WTC11 (cell line): ENCODE measurements around the gene DIRAS2. TPM values are rescaled to one million over a fixed set of nuclear protein-coding genes. Genes with fewer than 3 reads are reported as not detected.

Experiments used
- ATAC-seq: fragments of 200-7000 bp; cut with Tn5 transposase; 2 replicates; pipeline ENCODE4 v1.10.0; 2021; ENCODE audit warnings: mild to moderate bottlenecking, moderate library complexity
- CTCF ChIA-PET: fragments of 300-600 bp; sonication (Branson Sonifier 250); formaldehyde crosslinking; loops from one replicate; lab custom pipeline; 2021; ENCODE audit warnings: antibody characterized with exemption; lab: Charles Lee
- POLR2A ChIA-PET: fragments of 350-600 bp; sonication (Branson Sonifier 250); formaldehyde crosslinking; loops from one replicate; lab custom pipeline; 2021; ENCODE audit warnings: antibody characterized with exemption; lab: Charles Lee
- DNase-seq: peaks from one replicate; pipeline ENCODE4 v3.0.0; 2021; ENCODE audit warnings: low spot score
- H3K27ac Mint-ChIP-seq: 2 replicates; pipeline ENCODE4 v1.8.0; 2021; ENCODE audit warnings: mixed read lengths
- H3K27me3 Mint-ChIP-seq: 2 replicates; pipeline ENCODE4 v1.8.0; 2021; ENCODE audit warnings: low read depth, mild to moderate bottlenecking, moderate library complexity, mixed read lengths
- H3K36me3 Mint-ChIP-seq: 2 replicates; pipeline ENCODE4 v1.8.0; 2021; ENCODE audit warnings: mixed read lengths
- H3K4me1 Mint-ChIP-seq: 2 replicates; pipeline ENCODE4 v1.8.0; 2022; ENCODE audit warnings: mixed read lengths
- H3K4me3 Mint-ChIP-seq: 2 replicates; pipeline ENCODE4 v1.8.0; 2021; ENCODE audit warnings: mild to moderate bottlenecking, moderate library complexity, mixed read lengths
- H3K9me3 Mint-ChIP-seq: 2 replicates; pipeline ENCODE4 v1.8.0; 2021; ENCODE audit warnings: mixed read lengths
- ATF3 ChIP-seq: sonication (generic); formaldehyde crosslinking; conservative IDR thresholded peaks from 2 replicates; pipeline ENCODE4 v1.8.1; 2022; ENCODE audit warnings: mild to moderate bottlenecking, missing genetic modification reagents
- EMX1 ChIP-seq: fragments of 250-450 bp; sonication (Bioruptor Pico); IDR thresholded peaks from 2 replicates; pipeline ENCODE4 v1.8.0; 2021; ENCODE audit warnings: mild to moderate bottlenecking
- ETV6 ChIP-seq: sonication (generic); formaldehyde crosslinking; IDR thresholded peaks from 2 replicates; pipeline ENCODE4 v1.8.1; 2022; ENCODE audit warnings: mild to moderate bottlenecking, missing genetic modification reagents
- FOXJ3 ChIP-seq: sonication (generic); formaldehyde crosslinking; IDR thresholded peaks from 2 replicates; pipeline ENCODE4 v1.9.0; 2021; ENCODE audit warnings: missing genetic modification reagents, mild to moderate bottlenecking, borderline replicate concordance
- FOXK1 ChIP-seq: sonication (generic); formaldehyde crosslinking; IDR thresholded peaks from 2 replicates; pipeline ENCODE4 v1.8.0; 2022; ENCODE audit warnings: mild to moderate bottlenecking, moderate library complexity, missing genetic modification reagents
- FOXP1 ChIP-seq: sonication (generic); formaldehyde crosslinking; IDR thresholded peaks from 2 replicates; pipeline ENCODE4 v1.8.0; 2022; ENCODE audit warnings: missing genetic modification reagents, mild to moderate bottlenecking, moderate library complexity, borderline replicate concordance
- GRHL2 ChIP-seq: fragments of 250-450 bp; sonication (Bioruptor Pico); IDR thresholded peaks from 2 replicates; pipeline ENCODE4 v1.8.0; 2022; ENCODE audit warnings: mild to moderate bottlenecking, moderate library complexity; ENCODE audit not compliant: insufficient replicate concordance, severe bottlenecking
- HMGA2 ChIP-seq: fragments of 250-450 bp; sonication (Bioruptor Pico); IDR thresholded peaks from 2 replicates; pipeline ENCODE4 v1.4.0; 2021; ENCODE audit warnings: mild to moderate bottlenecking, moderate library complexity
- HMGXB4 ChIP-seq: sonication (generic); formaldehyde crosslinking; IDR thresholded peaks from 2 replicates; pipeline ENCODE4 v1.8.1; 2023; ENCODE audit warnings: mild to moderate bottlenecking, moderate library complexity, missing genetic modification reagents
- IRF2 ChIP-seq: sonication (generic); formaldehyde crosslinking; IDR thresholded peaks from 2 replicates; pipeline ENCODE4 v1.8.0; 2022; ENCODE audit warnings: low read depth, missing genetic modification reagents, borderline replicate concordance
- MAX ChIP-seq: sonication (generic); formaldehyde crosslinking; IDR thresholded peaks from 2 replicates; pipeline ENCODE4 v1.8.0; 2022; ENCODE audit warnings: mild to moderate bottlenecking, missing genetic modification reagents
- MYBL2 ChIP-seq: sonication (generic); formaldehyde crosslinking; IDR thresholded peaks from 2 replicates; pipeline ENCODE4 v1.8.1; 2023; ENCODE audit warnings: mild to moderate bottlenecking, moderate library complexity, missing genetic modification reagents
- NFYB ChIP-seq: sonication (generic); formaldehyde crosslinking; conservative IDR thresholded peaks from 2 replicates; pipeline ENCODE4 v1.8.0; 2022; ENCODE audit warnings: low read depth, missing genetic modification reagents
- NR3C1 ChIP-seq: sonication (generic); formaldehyde crosslinking; conservative IDR thresholded peaks from 2 replicates; pipeline ENCODE4 v1.8.1; 2023; ENCODE audit warnings: low read depth, mild to moderate bottlenecking, missing genetic modification reagents
- SP1 ChIP-seq: sonication (generic); formaldehyde crosslinking; conservative IDR thresholded peaks from 2 replicates; pipeline ENCODE4 v1.8.1; 2022; ENCODE audit warnings: missing genetic modification reagents
- TEAD1 ChIP-seq: sonication (generic); formaldehyde crosslinking; IDR thresholded peaks from 2 replicates; pipeline ENCODE4 v1.8.0; 2022; ENCODE audit warnings: mild to moderate bottlenecking, missing genetic modification reagents
- ZBTB21 ChIP-seq: sonication (generic); formaldehyde crosslinking; IDR thresholded peaks from 2 replicates; pipeline ENCODE4 v1.8.1; 2023; ENCODE audit warnings: mild to moderate bottlenecking, missing genetic modification reagents, borderline replicate concordance
- ZNF121 ChIP-seq: sonication (generic); formaldehyde crosslinking; IDR thresholded peaks from 2 replicates; pipeline ENCODE4 v1.8.0; 2023; ENCODE audit warnings: missing genetic modification reagents
- ZNF263 ChIP-seq: sonication (generic); formaldehyde crosslinking; IDR thresholded peaks from 2 replicates; pipeline ENCODE4 v1.8.1; 2022; ENCODE audit warnings: low read depth, mild to moderate bottlenecking, moderate library complexity, missing genetic modification reagents
- ZNF317 ChIP-seq: sonication (generic); formaldehyde crosslinking; IDR thresholded peaks from 2 replicates; pipeline ENCODE4 v1.8.1; 2023; ENCODE audit warnings: low read depth, mild to moderate bottlenecking, moderate library complexity, missing genetic modification reagents, borderline replicate concordance
- ZNF396 ChIP-seq: fragments of 250-450 bp; sonication (Bioruptor Pico); IDR thresholded peaks from 2 replicates; pipeline ENCODE4 v1.8.0; 2021; ENCODE audit warnings: mild to moderate bottlenecking, moderate library complexity, borderline replicate concordance
- ZNF423 ChIP-seq: fragments of 250-450 bp; sonication (Bioruptor Pico); IDR thresholded peaks from 2 replicates; pipeline ENCODE4 v2.1.2; 2022; ENCODE audit warnings: mild to moderate bottlenecking, moderate library complexity
- ZNF671 ChIP-seq: fragments of 250-450 bp; sonication (Bioruptor Pico); IDR thresholded peaks from 2 replicates; pipeline ENCODE4 v1.8.0; 2021; ENCODE audit warnings: mild to moderate bottlenecking
- total RNA-seq: library from RNA; stranded (reverse); gene quantifications from 3 replicates; pipeline ENCODE4 v1.2.3, GENCODE V29; 2021
- TF ChIP-seq, protein P1 (sequence below): sonication (generic); formaldehyde crosslinking; IDR thresholded peaks from 2 replicates; pipeline ENCODE4 v1.8.1; 2023; ENCODE audit warnings: mild to moderate bottlenecking, missing genetic modification reagents
- TF ChIP-seq, protein P2 (sequence below): fragments of 250-450 bp; sonication (Bioruptor Pico); IDR thresholded peaks from 2 replicates; pipeline ENCODE4 v2.1.2; 2022; ENCODE audit warnings: mild to moderate bottlenecking, moderate library complexity
- TF ChIP-seq, protein P3 (sequence below): sonication (generic); formaldehyde crosslinking; IDR thresholded peaks from 2 replicates; pipeline ENCODE4 v1.8.0; 2022; ENCODE audit warnings: missing genetic modification reagents
- TF ChIP-seq, protein P4 (sequence below): sonication (generic); formaldehyde crosslinking; IDR thresholded peaks from 2 replicates; pipeline ENCODE4 v1.8.0; 2022; ENCODE audit warnings: mild to moderate bottlenecking, missing genetic modification reagents

DIRAS2 gene
- total RNA-seq, 1 experiment from 2014 or later: 0.35 TPM

GRCh38 chr9:90579181-90579580 lies 63.4 kb downstream of the DIRAS2 start:
- TF ChIP-seq ATF3 (CRISPR knock-in tag): no peak
- no peak for TF ChIP-seq ETV6 (CRISPR knock-in tag)
- no peak for TF ChIP-seq ZBTB21
- TF ChIP-seq TEAD1 (CRISPR knock-in tag): no peak
- TF ChIP-seq HMGXB4: no peak
- no peak for TF ChIP-seq ZNF671 (CRISPR knock-in tag)
- no peak for TF ChIP-seq FOXP1 (CRISPR knock-in tag)
- TF ChIP-seq MYBL2 (CRISPR knock-in tag): no peak
- no peak for TF ChIP-seq FOXJ3
- no peak for TF ChIP-seq NFYB (CRISPR knock-in tag)
- no peak for TF ChIP-seq FOXK1 (CRISPR knock-in tag)
- TF ChIP-seq, protein P1, sequence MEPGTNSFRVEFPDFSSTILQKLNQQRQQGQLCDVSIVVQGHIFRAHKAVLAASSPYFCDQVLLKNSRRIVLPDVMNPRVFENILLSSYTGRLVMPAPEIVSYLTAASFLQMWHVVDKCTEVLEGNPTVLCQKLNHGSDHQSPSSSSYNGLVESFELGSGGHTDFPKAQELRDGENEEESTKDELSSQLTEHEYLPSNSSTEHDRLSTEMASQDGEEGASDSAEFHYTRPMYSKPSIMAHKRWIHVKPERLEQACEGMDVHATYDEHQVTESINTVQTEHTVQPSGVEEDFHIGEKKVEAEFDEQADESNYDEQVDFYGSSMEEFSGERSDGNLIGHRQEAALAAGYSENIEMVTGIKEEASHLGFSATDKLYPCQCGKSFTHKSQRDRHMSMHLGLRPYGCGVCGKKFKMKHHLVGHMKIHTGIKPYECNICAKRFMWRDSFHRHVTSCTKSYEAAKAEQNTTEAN: no peak
- TF ChIP-seq SP1 (CRISPR knock-in tag): no peak
- TF ChIP-seq, protein P2, sequence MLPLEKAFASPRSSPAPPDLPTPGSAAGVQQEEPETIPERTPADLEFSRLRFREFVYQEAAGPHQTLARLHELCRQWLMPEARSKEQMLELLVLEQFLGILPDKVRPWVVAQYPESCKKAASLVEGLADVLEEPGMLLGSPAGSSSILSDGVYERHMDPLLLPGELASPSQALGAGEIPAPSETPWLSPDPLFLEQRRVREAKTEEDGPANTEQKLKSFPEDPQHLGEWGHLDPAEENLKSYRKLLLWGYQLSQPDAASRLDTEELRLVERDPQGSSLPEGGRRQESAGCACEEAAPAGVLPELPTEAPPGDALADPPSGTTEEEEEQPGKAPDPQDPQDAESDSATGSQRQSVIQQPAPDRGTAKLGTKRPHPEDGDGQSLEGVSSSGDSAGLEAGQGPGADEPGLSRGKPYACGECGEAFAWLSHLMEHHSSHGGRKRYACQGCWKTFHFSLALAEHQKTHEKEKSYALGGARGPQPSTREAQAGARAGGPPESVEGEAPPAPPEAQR (CRISPR knock-in tag): no peak
- Mint-ChIP-seq H3K4me1 (peaks cover 10% of the 10 kb centered on the region), H3K27ac (no peak overlapping the region), H3K27me3 (no peaks in the 10 kb centered on the region), H3K36me3 (no peaks in the 10 kb centered on the region), H3K4me3 (no peak overlapping the region), H3K9me3 (peaks cover 1% of the 10 kb centered on the region; the same call in 1 of the 2 replicates)
- ChIA-PET POLR2A (interaction anchor here (0.5 kb wide), 1 partner anchor 280 kb away, joined by 4 read pairs; no protein-coding TSS in a partner anchor), CTCF (no interaction called here)
- no peak for ATAC-seq
- DNase-seq: no peak

DNA sequence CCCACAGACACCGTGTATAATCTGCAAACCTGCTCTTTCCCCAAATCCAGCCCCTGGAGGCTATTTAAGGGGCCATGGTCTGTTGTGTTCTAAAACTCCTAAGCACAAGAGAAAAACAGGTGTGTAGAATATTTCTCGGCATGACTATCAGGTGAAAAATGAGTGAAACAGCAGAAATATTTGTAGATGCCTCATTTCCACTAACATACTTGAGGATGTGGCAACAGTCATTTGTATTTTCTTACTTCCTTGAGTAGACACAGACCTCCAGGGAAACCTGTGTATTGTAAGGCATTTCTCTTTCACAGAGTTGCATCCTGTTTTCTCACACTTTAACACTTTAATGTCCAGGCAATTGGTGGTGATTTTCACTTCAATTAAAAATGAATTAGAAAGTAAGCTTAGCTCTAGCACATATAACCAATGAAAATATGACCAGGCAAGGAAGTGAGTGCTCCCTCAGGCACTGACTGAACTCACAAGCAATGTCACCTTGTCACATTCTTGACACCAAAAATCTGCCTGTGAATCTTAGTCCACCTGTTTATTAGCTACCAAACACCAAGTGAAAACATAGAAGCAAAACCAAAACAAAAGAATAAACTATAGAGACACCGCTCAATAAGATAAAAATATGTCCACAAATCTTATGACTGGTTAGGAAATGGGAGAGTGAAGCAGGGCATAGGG lies 64.4 kb downstream of the DIRAS2 start:
- Mint-ChIP-seq H3K4me1 (peaks cover 10% of the 10 kb centered on the region), H3K9me3 (no peaks in the 10 kb centered on the region)
- no peak for DNase-seq
- no peak for TF ChIP-seq ZNF396 (CRISPR knock-in tag)
- TF ChIP-seq HMGA2 (CRISPR knock-in tag): no peak
- TF ChIP-seq, protein P3, sequence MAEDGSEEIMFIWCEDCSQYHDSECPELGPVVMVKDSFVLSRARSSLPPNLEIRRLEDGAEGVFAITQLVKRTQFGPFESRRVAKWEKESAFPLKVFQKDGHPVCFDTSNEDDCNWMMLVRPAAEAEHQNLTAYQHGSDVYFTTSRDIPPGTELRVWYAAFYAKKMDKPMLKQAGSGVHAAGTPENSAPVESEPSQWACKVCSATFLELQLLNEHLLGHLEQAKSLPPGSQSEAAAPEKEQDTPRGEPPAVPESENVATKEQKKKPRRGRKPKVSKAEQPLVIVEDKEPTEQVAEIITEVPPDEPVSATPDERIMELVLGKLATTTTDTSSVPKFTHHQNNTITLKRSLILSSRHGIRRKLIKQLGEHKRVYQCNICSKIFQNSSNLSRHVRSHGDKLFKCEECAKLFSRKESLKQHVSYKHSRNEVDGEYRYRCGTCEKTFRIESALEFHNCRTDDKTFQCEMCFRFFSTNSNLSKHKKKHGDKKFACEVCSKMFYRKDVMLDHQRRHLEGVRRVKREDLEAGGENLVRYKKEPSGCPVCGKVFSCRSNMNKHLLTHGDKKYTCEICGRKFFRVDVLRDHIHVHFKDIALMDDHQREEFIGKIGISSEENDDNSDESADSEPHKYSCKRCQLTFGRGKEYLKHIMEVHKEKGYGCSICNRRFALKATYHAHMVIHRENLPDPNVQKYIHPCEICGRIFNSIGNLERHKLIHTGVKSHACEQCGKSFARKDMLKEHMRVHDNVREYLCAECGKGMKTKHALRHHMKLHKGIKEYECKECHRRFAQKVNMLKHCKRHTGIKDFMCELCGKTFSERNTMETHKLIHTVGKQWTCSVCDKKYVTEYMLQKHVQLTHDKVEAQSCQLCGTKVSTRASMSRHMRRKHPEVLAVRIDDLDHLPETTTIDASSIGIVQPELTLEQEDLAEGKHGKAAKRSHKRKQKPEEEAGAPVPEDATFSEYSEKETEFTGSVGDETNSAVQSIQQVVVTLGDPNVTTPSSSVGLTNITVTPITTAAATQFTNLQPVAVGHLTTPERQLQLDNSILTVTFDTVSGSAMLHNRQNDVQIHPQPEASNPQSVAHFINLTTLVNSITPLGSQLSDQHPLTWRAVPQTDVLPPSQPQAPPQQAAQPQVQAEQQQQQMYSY (CRISPR knock-in tag): no peak
- no peak for TF ChIP-seq ZNF423 (CRISPR knock-in tag)
- no peak for TF ChIP-seq EMX1 (CRISPR knock-in tag)
- TF ChIP-seq, protein P4, sequence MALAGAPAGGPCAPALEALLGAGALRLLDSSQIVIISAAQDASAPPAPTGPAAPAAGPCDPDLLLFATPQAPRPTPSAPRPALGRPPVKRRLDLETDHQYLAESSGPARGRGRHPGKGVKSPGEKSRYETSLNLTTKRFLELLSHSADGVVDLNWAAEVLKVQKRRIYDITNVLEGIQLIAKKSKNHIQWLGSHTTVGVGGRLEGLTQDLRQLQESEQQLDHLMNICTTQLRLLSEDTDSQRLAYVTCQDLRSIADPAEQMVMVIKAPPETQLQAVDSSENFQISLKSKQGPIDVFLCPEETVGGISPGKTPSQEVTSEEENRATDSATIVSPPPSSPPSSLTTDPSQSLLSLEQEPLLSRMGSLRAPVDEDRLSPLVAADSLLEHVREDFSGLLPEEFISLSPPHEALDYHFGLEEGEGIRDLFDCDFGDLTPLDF (CRISPR knock-in tag): no peak
- TF ChIP-seq FOXP1 (CRISPR knock-in tag): no peak
- no peak for TF ChIP-seq ZNF263 (CRISPR knock-in tag)
- no peak for TF ChIP-seq ZNF317 (CRISPR knock-in tag)
- no peak for TF ChIP-seq ZNF671 (CRISPR knock-in tag)
- TF ChIP-seq NR3C1: no peak
- no peak for TF ChIP-seq GRHL2 (CRISPR knock-in tag)
- no peak for TF ChIP-seq MAX (CRISPR knock-in tag)
- no peak for TF ChIP-seq ZNF121
- TF ChIP-seq IRF2: no peak
- TF ChIP-seq, all 79 proteins: peak for 0
- ChIA-PET POLR2A (interaction anchor here (0.6 kb wide), 1 partner anchor 252 kb away, joined by 3 read pairs; no protein-coding TSS in a partner anchor), CTCF (no interaction called here)
- no peak overlapping the region; the same call in 1 of the 2 replicates for H3K27ac Mint-ChIP-seq
- H3K36me3 Mint-ChIP-seq: no peaks in the 10 kb centered on the region
- H3K27me3 Mint-ChIP-seq: no peaks in the 10 kb centered on the region
- ATAC-seq: no peak
- no peak overlapping the region for H3K4me3 Mint-ChIP-seq
